Aorta (tissue), 5 donors: ENCODE measurements around the gene KCNJ14. TPM values are rescaled to one million over a fixed set of nuclear protein-coding genes. Genes with fewer than 3 reads are reported as not detected.

Experiments used
- ATAC-seq: fragments of 200-7000 bp; cut with Tn5 transposase; one replicate; pipeline ENCODE4 v1.9.1; 2022; ENCODE audit warnings: moderate library complexity; ENCODE audit not compliant: low FRiP score
- DNase-seq, 2 donors: peaks; one replicate each; pipeline ENCODE4 v3.0.0-alpha.2; 2020
- H3K27ac ChIP-seq, 2 donors: one replicate each; pipeline ENCODE4 v1.5.1; 2013; ENCODE audit warnings: low read length in 2 of 2, mild to moderate bottlenecking in 2 of 2, moderate library complexity in 2 of 2, control low read depth in 1 of 2, inconsistent platforms in 1 of 2, low read depth in 1 of 2
- H3K27me3 ChIP-seq, 2 donors: one replicate each; pipeline ENCODE4 v1.6.1; 2013; ENCODE audit warnings: control low read depth in 1 of 2, low read length in 1 of 2, mild to moderate bottlenecking in 1 of 2, moderate library complexity in 1 of 2; ENCODE audit not compliant: insufficient read depth in 2 of 2, control insufficient read depth in 1 of 2
- H3K36me3 ChIP-seq, 2 donors: one replicate each; pipeline ENCODE4 v1.6.1; 2013; ENCODE audit warnings: control low read depth in 1 of 2, low read length in 1 of 2, mild to moderate bottlenecking in 1 of 2; ENCODE audit not compliant: insufficient read depth in 2 of 2, control insufficient read depth in 1 of 2
- H3K4me1 ChIP-seq, 2 donors: one replicate each; pipeline ENCODE4 v1.6.1; 2013; ENCODE audit warnings: low read length in 2 of 2, control low read depth in 1 of 2, mild to moderate bottlenecking in 1 of 2, moderate library complexity in 1 of 2; ENCODE audit not compliant: insufficient read depth in 2 of 2, control insufficient read depth in 1 of 2
- H3K4me3 ChIP-seq, 2 donors: one replicate each; pipeline ENCODE4 v1.5.1; 2013; ENCODE audit warnings: low read length in 2 of 2, control low read depth in 1 of 2, mild to moderate bottlenecking in 1 of 2
- H3K9me3 ChIP-seq: one replicate; pipeline ENCODE4 v1.6.1; 2013; ENCODE audit warnings: mild to moderate bottlenecking, low read length; ENCODE audit not compliant: control insufficient read depth
- WGBS, 2 donors: extraction: QIAGEN DNeasy Blood & Tissue Kit; methylation state at CpG; one replicate each; pipeline ENCODE4 v1.1.7; 2013; 5-methylcytosine and 5-hydroxymethylcytosine counted together
- intact Hi-C, 2 donors: fragments of 100-400 bp; cut with DNase I; formaldehyde crosslinking; loops; one replicate each; pipeline versions ENCODE4 v1.14.2 to v1.15.0; 2022
- polyA plus RNA-seq, 2 donors: library from polyadenylated mRNA; stranded (reverse); fragments of 200-250 nt; gene quantifications; one replicate each; pipeline ENCODE4 v1.2.3, GENCODE V29; 2013
- total RNA-seq, 2 donors: library from RNA; stranded (reverse); fragmentation: NEBNext Ultra II Directional; extraction: Animal tissue kit (Norgen Biotek cat#: 25700); gene quantifications; one replicate each; pipeline ENCODE4 v1.2.1, GENCODE V29; 2021
- donor health status: healthy with polysubstance abuse.
- donor health status: Bipolar disorder and iron deficiency.
- donor health status: DM: no; HTN: no; CAD: no.
- donor health status: DM: no; HTN: no; CAD: no.
- donor health status: DM: yes; HTN: yes; CAD: no.

KCNJ14 gene
- total and polyA plus RNA-seq, 4 donors = 0.36 to 1.1 (median 1.1) TPM; not detected in 1

GRCh38 chr19:48421548-48421947 is 33.8 kb upstream of the KCNJ14 start:
- no peak overlapping the region for H3K27ac ChIP-seq
- H3K36me3 ChIP-seq = no peaks in the 10 kb centered on the region
- DNase-seq = no peak
- WGBS, 2 donors = 75% methylated on average over 16 of the region's 16 CpGs
- H3K4me1 ChIP-seq = no peaks in the 10 kb centered on the region
- ATAC-seq = no peak
- intact Hi-C loops = no loop called here
- no peaks in the 10 kb centered on the region for H3K9me3 ChIP-seq
- H3K4me3 ChIP-seq = no peak overlapping the region
- H3K27me3 ChIP-seq = no peaks in the 10 kb centered on the region

GRCh38 chr19:48424694-48425219 is 30.6 kb upstream of the KCNJ14 start:
- H3K4me3 ChIP-seq = no peak overlapping the region
- no peaks in the 10 kb centered on the region for H3K36me3 ChIP-seq
- DNase-seq (peak in 1 of 2 donors; percentile 65), ATAC-seq (peak; percentile 52)
- H3K27me3 ChIP-seq = no peaks in the 10 kb centered on the region
- WGBS, 2 donors = 17 to 20% methylated on average over 8 of the region's 8 CpGs
- H3K4me1 ChIP-seq = no peaks in the 10 kb centered on the region
- H3K9me3 ChIP-seq = no peaks in the 10 kb centered on the region
- H3K27ac ChIP-seq = no peak overlapping the region
- intact Hi-C loops = no loop called here

GRCh38 chr19:48428670-48429069 is 26.7 kb upstream of the KCNJ14 start:
- H3K4me3 ChIP-seq = no peak overlapping the region
- H3K27me3 ChIP-seq = no peaks in the 10 kb centered on the region
- no peaks in the 10 kb centered on the region for H3K4me1 ChIP-seq
- no peaks in the 10 kb centered on the region for H3K9me3 ChIP-seq
- H3K27ac ChIP-seq = no peak overlapping the region
- ATAC-seq (no peak), DNase-seq (no peak)
- 90% methylated on average over 1 of the region's 1 CpG for WGBS, 2 donors
- intact Hi-C loops = no loop called here
- no peaks in the 10 kb centered on the region for H3K36me3 ChIP-seq

GRCh38 chr19:48433337-48433736 is 22.0 kb upstream of the KCNJ14 start:
- Histone ChIP-seq H3K27ac (no peak overlapping the region), H3K4me1 (no peaks in the 10 kb centered on the region), H3K36me3 (no peaks in the 10 kb centered on the region), H3K9me3 (no peaks in the 10 kb centered on the region), H3K27me3 (no peaks in the 10 kb centered on the region), H3K4me3 (no peak overlapping the region)
- intact Hi-C loops = no loop called here
- 79 to 80% methylated on average over 8 of the region's 8 CpGs for WGBS, 2 donors
- DNase-seq = no peak
- no peak for ATAC-seq

GRCh38 chr19:48436586-48436985 is 18.8 kb upstream of the KCNJ14 start:
- H3K4me1 ChIP-seq = no peaks in the 10 kb centered on the region
- no peak overlapping the region for H3K4me3 ChIP-seq
- H3K27me3 ChIP-seq = no peaks in the 10 kb centered on the region
- H3K9me3 ChIP-seq = no peaks in the 10 kb centered on the region
- DNase-seq = no peak
- intact Hi-C loops = no loop called here
- 88 to 90% methylated on average over 5 of the region's 5 CpGs for WGBS, 2 donors
- no peak for ATAC-seq
- H3K36me3 ChIP-seq = no peaks in the 10 kb centered on the region
- H3K27ac ChIP-seq = no peak overlapping the region

GRCh38 chr19:48441360-48442050 is 13.9 kb upstream of the KCNJ14 start:
- no peaks in the 10 kb centered on the region for H3K4me1 ChIP-seq
- ATAC-seq (no peak), DNase-seq (no peak)
- no peaks in the 10 kb centered on the region for H3K9me3 ChIP-seq
- no peaks in the 10 kb centered on the region for H3K36me3 ChIP-seq
- intact Hi-C loops = loop anchor here in 1 of 2 donors (10.0 kb wide), 1 partner anchor 117 kb away; the partner anchor contains the start of gene EMP3
- no peaks in the 10 kb centered on the region for H3K27me3 ChIP-seq
- WGBS, 2 donors = 94 to 97% methylated on average over 20 of the region's 20 CpGs
- H3K4me3 ChIP-seq = no peak overlapping the region
- no peak overlapping the region for H3K27ac ChIP-seq

GRCh38 chr19:48442116-48443035 is 13.0 kb upstream of the KCNJ14 start:
- no peak for ATAC-seq
- H3K27ac ChIP-seq = no peak overlapping the region
- no peaks in the 10 kb centered on the region for H3K9me3 ChIP-seq
- no peaks in the 10 kb centered on the region for H3K36me3 ChIP-seq
- 30 to 33% methylated on average over 40 to 94 of the region's 94 CpGs for WGBS, 2 donors
- H3K27me3 ChIP-seq = no peaks in the 10 kb centered on the region
- no peak for DNase-seq
- no peaks in the 10 kb centered on the region for H3K4me1 ChIP-seq
- H3K4me3 ChIP-seq = no peak overlapping the region
- intact Hi-C loops = loop anchor here in 1 of 2 donors (10.0 kb wide), 1 partner anchor 118 kb away; the partner anchor contains the start of gene EMP3

DNA sequence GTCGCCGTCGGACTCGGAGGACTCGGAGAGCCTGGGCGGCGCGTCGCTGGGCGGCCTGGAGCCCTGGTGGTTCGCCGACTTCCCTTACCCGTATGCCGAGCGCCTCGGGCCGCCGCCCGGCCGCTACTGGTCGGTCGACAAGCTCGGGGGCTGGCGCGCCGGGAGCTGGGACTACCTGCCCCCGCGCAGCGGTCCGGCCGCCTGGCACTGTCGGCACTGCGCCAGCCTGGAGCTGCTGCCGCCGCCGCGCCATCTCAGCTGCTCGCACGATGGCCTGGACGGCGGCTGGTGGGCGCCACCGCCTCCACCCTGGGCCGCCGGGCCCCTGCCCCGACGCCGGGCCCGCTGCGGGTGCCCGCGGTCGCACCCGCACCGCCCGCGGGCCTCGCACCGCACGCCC is 12.1 kb upstream of the KCNJ14 start:
- DNase-seq = no peak
- no peaks in the 10 kb centered on the region for H3K36me3 ChIP-seq
- no peak for ATAC-seq
- no peaks in the 10 kb centered on the region for H3K27me3 ChIP-seq
- 0 to 1% methylated on average over 14 to 60 of the region's 60 CpGs for WGBS, 2 donors
- intact Hi-C loops = loop anchor here in 1 of 2 donors (10.0 kb wide), 1 partner anchor 118 kb away; the partner anchor contains the start of gene EMP3
- H3K9me3 ChIP-seq = no peaks in the 10 kb centered on the region
- no peak overlapping the region for H3K27ac ChIP-seq
- H3K4me1 ChIP-seq = no peaks in the 10 kb centered on the region
- H3K4me3 ChIP-seq = peak overlapping the region; percentile 3 to 34
